Measurements from ENCODE around the gene ATL2.

The ATL2 gene

DNA sequence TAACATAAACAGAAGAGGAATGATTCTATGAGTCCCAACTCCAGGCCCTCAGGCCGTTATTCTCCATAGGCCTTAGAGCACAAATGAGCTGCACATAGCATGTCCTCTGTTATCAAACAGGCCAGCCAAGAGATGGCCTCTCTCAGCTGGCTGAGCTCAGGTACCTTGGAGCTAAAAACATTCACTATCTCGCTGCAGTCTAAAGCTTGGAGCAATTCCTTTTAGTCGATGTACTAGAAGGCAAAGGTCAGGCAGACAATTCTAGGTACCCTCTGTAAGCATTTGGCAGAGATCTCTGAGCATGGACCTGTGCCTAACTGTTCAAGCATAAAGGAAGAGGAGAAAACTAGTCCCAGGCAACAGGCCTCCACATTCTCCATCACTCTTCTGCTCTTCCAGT lies 38.0 kb upstream of the ATL2 start:
- no peak for TF ChIP-seq TAF1 (IDR thresholded peaks at IDR 0.05; ENCODE audit: low read depth)
- TF ChIP-seq EP300 (IDR thresholded peaks at IDR 0.05; ENCODE audit: borderline replicate concordance) = no peak

DNA sequence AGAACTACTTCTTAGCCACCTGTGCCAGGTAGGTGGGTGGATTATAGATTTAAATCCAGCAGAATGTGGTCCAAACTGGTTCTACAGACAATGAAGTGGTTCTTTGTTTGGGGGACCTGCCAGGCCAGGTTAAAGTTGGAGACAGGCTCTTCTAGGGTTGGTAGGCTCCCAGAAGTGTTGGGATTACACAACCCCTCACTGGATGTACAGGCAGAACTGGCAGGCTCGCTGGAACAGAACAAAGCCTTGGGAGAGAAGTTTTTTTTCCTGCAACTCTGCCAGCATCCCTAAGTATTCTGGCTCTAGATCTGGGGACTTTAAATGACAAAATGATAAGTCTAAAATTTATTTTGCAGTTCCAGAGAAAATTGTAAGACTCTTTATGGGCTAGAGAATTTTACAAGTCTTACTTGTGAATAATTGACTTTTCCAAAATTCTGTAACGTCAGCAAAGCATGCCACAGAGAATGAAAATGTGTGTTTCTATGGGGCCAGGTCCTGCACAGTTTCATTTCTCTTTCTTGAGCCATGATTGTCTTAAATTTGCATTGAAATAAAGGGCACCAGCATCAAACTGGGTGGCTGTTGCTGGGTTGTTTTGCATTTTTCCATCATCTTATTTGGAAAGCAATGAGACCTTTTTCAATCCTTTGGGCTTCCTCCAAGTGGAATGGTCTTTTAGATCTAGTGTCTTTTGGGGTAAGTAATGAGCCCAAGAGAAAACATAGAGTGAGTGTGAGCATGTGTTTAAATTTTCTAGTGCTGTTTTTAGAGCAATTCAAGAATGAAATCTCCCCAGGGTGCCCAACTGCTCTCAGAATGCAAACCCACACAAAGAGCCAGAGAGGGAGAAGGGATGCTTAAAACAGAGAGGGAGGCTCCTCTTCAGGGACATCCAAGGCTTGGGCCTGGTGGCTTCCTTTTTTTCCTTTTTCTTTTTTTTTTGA lies 32.4 kb upstream of the ATL2 start:
- TF ChIP-seq YY1 (IDR thresholded peaks at IDR 0.05; ENCODE audit: low read depth) (no peak), TCF12 (IDR thresholded peaks at IDR 0.05; ENCODE audit: low read depth) (no peak), TAF1 (IDR thresholded peaks at IDR 0.05; ENCODE audit: low read depth) (no peak), TEAD4 (IDR thresholded peaks at IDR 0.05) (no peak), CEBPB (IDR thresholded peaks at IDR 0.05) (peak; percentile 65), RAD21 (IDR thresholded peaks at IDR 0.05; ENCODE audit: low read depth) (no peak), EP300 (IDR thresholded peaks at IDR 0.05; ENCODE audit: borderline replicate concordance) (no peak)
- TF ChIP-seq, protein P1, sequence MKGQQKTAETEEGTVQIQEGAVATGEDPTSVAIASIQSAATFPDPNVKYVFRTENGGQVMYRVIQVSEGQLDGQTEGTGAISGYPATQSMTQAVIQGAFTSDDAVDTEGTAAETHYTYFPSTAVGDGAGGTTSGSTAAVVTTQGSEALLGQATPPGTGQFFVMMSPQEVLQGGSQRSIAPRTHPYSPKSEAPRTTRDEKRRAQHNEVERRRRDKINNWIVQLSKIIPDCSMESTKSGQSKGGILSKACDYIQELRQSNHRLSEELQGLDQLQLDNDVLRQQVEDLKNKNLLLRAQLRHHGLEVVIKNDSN (IDR thresholded peaks at IDR 0.05) = no peak

DNA sequence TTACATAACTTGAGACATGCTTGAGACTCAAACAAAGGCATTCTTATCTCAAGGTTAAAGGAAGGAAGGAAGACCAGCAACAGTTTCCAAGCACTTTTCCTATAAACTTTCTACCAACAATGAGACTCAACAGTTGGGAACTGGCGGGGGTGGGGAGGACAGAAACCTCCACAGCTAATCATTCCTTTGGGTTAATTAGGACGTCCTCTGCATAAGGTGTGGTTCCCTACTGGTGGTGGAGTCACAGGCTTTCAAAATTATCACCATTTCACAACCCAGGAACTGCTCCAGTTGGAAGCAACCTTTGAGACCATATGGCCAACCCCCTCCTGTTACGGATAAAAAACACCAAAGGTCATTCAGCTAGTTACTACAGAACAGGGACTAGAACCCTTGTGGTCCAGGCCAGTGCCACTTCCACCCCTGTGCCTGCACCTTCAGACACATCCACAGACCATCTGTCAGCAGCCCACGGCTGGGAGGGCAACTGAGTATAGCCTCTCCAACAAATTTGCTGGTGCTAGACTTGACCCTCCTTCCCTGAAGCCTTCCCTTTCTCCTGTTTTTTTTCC lies 30.1 kb upstream of the ATL2 start:
- no peak for TF ChIP-seq YY1 (IDR thresholded peaks at IDR 0.05; ENCODE audit: low read depth)
- TF ChIP-seq NFIC (IDR thresholded peaks at IDR 0.05) = no peak
- TF ChIP-seq TAF1 (IDR thresholded peaks at IDR 0.05; ENCODE audit: low read depth) = no peak
- no peak for TF ChIP-seq ZBTB7A (IDR thresholded peaks at IDR 0.05; ENCODE audit: low read depth)
- TF ChIP-seq TEAD4 (IDR thresholded peaks at IDR 0.05) = no peak
- no peak for TF ChIP-seq CEBPB (IDR thresholded peaks at IDR 0.05)
- no peak for TF ChIP-seq EGR1 (IDR thresholded peaks at IDR 0.05)
- TF ChIP-seq FOXM1 (IDR thresholded peaks at IDR 0.05; ENCODE audit: borderline replicate concordance, low read depth) = no peak
- TF ChIP-seq, protein P2, sequence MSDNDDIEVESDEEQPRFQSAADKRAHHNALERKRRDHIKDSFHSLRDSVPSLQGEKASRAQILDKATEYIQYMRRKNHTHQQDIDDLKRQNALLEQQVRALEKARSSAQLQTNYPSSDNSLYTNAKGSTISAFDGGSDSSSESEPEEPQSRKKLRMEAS (IDR thresholded peaks at IDR 0.05) = no peak
- TF ChIP-seq, protein P3, sequence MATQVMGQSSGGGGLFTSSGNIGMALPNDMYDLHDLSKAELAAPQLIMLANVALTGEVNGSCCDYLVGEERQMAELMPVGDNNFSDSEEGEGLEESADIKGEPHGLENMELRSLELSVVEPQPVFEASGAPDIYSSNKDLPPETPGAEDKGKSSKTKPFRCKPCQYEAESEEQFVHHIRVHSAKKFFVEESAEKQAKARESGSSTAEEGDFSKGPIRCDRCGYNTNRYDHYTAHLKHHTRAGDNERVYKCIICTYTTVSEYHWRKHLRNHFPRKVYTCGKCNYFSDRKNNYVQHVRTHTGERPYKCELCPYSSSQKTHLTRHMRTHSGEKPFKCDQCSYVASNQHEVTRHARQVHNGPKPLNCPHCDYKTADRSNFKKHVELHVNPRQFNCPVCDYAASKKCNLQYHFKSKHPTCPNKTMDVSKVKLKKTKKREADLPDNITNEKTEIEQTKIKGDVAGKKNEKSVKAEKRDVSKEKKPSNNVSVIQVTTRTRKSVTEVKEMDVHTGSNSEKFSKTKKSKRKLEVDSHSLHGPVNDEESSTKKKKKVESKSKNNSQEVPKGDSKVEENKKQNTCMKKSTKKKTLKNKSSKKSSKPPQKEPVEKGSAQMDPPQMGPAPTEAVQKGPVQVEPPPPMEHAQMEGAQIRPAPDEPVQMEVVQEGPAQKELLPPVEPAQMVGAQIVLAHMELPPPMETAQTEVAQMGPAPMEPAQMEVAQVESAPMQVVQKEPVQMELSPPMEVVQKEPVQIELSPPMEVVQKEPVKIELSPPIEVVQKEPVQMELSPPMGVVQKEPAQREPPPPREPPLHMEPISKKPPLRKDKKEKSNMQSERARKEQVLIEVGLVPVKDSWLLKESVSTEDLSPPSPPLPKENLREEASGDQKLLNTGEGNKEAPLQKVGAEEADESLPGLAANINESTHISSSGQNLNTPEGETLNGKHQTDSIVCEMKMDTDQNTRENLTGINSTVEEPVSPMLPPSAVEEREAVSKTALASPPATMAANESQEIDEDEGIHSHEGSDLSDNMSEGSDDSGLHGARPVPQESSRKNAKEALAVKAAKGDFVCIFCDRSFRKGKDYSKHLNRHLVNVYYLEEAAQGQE (IDR thresholded peaks at IDR 0.05; ENCODE audit: low read depth) = no peak
- TF ChIP-seq TCF12 (IDR thresholded peaks at IDR 0.05; ENCODE audit: low read depth) = no peak

DNA sequence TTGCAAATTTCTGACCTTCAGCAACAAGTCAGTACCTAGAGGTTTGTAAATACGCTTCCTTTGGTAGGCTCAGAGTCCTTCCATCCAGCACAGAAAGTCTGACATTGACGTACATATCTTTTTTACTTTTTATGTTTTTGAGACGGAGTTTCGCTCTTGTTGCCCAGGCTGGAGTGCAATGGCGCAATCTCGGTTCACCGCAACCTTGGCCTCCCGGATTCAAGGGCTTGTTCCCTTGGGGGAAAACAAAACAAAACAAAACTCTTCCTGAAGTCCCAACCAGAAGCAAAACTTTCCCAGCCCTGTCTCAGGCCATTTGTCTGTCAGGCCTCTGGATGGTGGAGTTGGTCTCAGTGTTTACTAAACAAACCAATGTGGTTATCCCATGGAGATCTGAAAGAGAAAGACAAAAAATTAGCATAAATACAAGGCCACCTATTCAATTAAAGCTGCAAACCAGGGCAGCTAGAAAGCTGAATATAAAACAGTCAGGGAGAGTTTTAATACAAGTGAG lies 29.6 kb upstream of the ATL2 start:
- no peak for TF ChIP-seq ZBTB7A (IDR thresholded peaks at IDR 0.05; ENCODE audit: low read depth)
- no peak for TF ChIP-seq YY1 (IDR thresholded peaks at IDR 0.05; ENCODE audit: low read depth)
- TF ChIP-seq CREB1 (IDR thresholded peaks at IDR 0.05; ENCODE audit: low read depth) = no peak
- no peak for TF ChIP-seq NFIC (IDR thresholded peaks at IDR 0.05)

DNA sequence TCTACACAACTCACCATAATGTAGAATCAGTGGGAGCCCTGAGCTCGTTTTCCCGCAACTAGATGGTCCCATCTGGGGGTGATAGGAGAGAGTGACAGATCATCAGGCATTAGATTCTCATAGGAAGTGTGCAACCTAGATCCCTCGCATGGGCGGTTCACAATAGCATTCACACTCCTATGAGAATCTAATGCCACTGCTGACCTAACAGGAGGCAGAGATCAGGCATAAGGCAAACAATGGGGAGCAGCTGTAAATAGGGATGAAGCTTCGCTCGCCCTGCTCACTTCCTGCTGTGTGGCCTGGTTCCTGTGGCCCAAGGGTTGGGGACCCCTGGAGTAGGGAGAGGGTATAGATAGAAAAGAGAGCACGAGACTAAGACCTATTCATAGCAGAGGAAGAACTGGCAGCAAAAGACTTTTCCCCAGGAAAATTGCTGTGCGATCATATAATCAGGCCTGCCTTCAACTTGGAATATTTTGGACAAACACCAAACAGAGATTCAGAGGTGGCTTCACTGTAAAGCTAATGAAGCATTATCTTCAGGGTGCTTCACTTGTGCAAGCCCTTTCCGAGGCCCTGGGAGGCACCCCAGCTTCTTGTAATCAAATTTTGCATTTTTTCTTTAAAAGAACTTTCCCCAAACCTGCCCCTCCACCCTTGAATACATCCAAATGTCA lies 29.0 kb upstream of the ATL2 start:
- TF ChIP-seq RAD21 (IDR thresholded peaks at IDR 0.05; ENCODE audit: low read depth) (no peak), CEBPB (IDR thresholded peaks at IDR 0.05) (no peak)

DNA sequence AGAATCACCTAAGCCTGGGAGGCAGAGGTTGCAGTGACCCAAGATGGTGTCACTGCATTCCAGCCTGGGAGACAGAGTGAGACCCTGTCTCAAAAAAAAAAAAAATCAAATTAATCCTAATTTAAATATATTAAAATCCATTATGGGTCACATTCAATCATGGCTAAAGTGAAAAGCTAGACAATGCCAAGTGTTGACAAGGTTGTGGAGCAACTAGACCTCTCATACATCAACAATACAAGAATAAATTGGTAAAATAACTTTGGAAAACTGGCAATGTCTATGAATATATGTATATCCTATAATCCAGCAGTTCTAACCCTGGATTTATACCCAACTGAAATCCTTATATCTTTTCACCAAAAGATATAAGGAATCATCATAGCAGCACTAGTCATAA lies 23.4 kb upstream of the ATL2 start:
- TF ChIP-seq, protein P3 (IDR thresholded peaks at IDR 0.05; ENCODE audit: low read depth) = no peak
- TF ChIP-seq CEBPB (IDR thresholded peaks at IDR 0.05) (no peak), TAF1 (IDR thresholded peaks at IDR 0.05; ENCODE audit: low read depth) (no peak), TEAD4 (IDR thresholded peaks at IDR 0.05) (no peak), FOXM1 (IDR thresholded peaks at IDR 0.05; ENCODE audit: borderline replicate concordance, low read depth) (no peak), NFIC (IDR thresholded peaks at IDR 0.05) (no peak), CREB1 (IDR thresholded peaks at IDR 0.05; ENCODE audit: low read depth) (no peak), RAD21 (IDR thresholded peaks at IDR 0.05; ENCODE audit: low read depth) (no peak)
- TF ChIP-seq, protein P2 (IDR thresholded peaks at IDR 0.05) = no peak
- TF ChIP-seq, protein P1 (IDR thresholded peaks at IDR 0.05) = no peak
